ENCODE results near the gene FYCO1.

DNA sequence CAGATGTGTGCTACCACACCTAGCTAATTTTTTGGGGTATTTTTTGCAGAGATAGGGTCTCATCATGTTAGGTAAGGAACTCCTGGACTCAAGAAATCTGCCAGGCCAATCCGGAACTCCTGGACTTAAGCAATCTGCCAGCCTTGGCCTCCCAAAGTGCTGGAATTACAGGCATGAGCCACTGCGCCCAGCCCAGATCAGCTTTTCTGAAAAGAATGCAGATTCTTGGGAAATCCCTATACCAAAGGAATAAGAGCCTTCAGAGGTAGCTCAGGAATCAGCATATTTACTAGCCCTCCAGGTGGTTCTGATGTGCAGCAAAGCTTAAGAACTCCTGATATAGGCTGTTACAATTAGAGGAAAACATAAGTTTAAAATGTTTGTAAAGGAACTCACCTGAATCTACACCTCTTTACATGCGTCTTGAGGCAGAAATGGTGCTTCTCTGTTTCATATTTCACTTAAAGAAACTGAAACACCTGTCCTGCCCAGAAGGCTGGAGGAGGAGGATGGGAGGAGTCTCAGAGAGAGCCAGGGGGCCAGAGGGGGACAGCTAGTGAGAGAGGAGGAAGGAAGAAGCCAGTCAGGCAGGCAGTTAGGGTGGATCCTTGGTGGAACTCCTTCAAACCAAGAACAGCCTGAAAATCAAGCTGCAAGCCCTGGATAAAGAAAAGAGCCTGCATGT, 31.5 kb upstream of the FYCO1 start, which contains the start of gene XCR1:
- TF ChIP-seq EZH2 (IDR thresholded peaks at IDR 0.05; ENCODE audit: low read length, missing control alignments) (no peak), CTCF (conservative IDR thresholded peaks at IDR 0.05 in 1 of 2, IDR thresholded peaks at IDR 0.05 in 1 of 2; ENCODE audit: low read depth in 1 of 2, low read length in 2 of 2) (no peak)

Measured in fibroblast of lung (primary cell).